Liver (tissue), 9 donors: ENCODE data around the gene CNTN5. TPM values are rescaled to one million over a fixed set of nuclear protein-coding genes. Genes with fewer than 3 reads are reported as not detected.
"Not testable (repeated sequence)": the region's sequence is repeated elsewhere in the genome, so short reads cannot be mapped to it uniquely, and the experiment has no call there.

Source experiments
- DNase-seq: peaks from one replicate; pipeline ENCODE4 v3.0.0-alpha.2; 2017; ENCODE audit warnings: low spot score
- H3K27ac ChIP-seq, 2 donors: one replicate each; pipeline ENCODE4 v1.7.0; 2013; ENCODE audit warnings: inconsistent platforms in 2 of 2, low read length in 2 of 2, control low read depth in 1 of 2, low read depth in 1 of 2, mild to moderate bottlenecking in 1 of 2
- H3K27me3 ChIP-seq, 4 donors: one replicate each; pipeline versions ENCODE4 v1.6.1 to v1.7.0; 2013; ENCODE audit warnings: low read length in 3 of 4, inconsistent platforms in 1 of 4, mild to moderate bottlenecking in 1 of 4, moderate library complexity in 1 of 4; ENCODE audit not compliant: control insufficient read depth in 4 of 4, insufficient read depth in 4 of 4
- H3K36me3 ChIP-seq, 4 donors: one replicate each; pipeline versions ENCODE4 v1.6.1 to v1.7.0; 2013; ENCODE audit warnings: low read length in 3 of 4, mild to moderate bottlenecking in 3 of 4, low read depth in 1 of 4, moderate library complexity in 1 of 4; ENCODE audit not compliant: control insufficient read depth in 4 of 4, insufficient read depth in 3 of 4
- H3K4me1 ChIP-seq, 4 donors: one replicate each; pipeline versions ENCODE4 v1.6.1 to v1.7.0; 2013; ENCODE audit warnings: low read length in 3 of 4, mild to moderate bottlenecking in 3 of 4, moderate library complexity in 1 of 4; ENCODE audit not compliant: control insufficient read depth in 4 of 4, insufficient read depth in 4 of 4
- H3K4me3 ChIP-seq, 3 donors: one replicate each; pipeline versions ENCODE4 v1.6.1 to v1.7.0; 2013; ENCODE audit warnings: low read length in 3 of 3, control low read depth in 1 of 3, low read depth in 1 of 3, mild to moderate bottlenecking in 1 of 3
- H3K9ac ChIP-seq, 2 donors: one replicate each; pipeline ENCODE4 v1.7.0; 2013; ENCODE audit warnings: low read length in 2 of 2, mild to moderate bottlenecking in 2 of 2, moderate library complexity in 2 of 2, control low read depth in 1 of 2, low read depth in 1 of 2
- H3K9me3 ChIP-seq, 4 donors: one replicate each; pipeline versions ENCODE4 v1.6.1 to v1.7.0; 2013; ENCODE audit warnings: low read length in 3 of 4; ENCODE audit not compliant: control insufficient read depth in 4 of 4
- EGR1 ChIP-seq, 2 donors: IDR thresholded peaks; 2 replicates each; pipeline ENCODE4 v1.6.1; 2016 to 2018; ENCODE audit warnings: antibody characterized with exemption in 2 of 2, low read depth in 2 of 2
- FOXA1 ChIP-seq: IDR thresholded peaks from 2 replicates; pipeline ENCODE4 v1.6.1; 2016; ENCODE audit warnings: antibody characterized with exemption
- FOXA2 ChIP-seq: IDR thresholded peaks from 2 replicates; pipeline ENCODE4 v1.6.1; 2016; ENCODE audit warnings: antibody characterized with exemption
- GABPA ChIP-seq, 2 donors: IDR thresholded peaks in 1 of 2; conservative IDR thresholded peaks in 1 of 2; 2 replicates each; pipeline ENCODE4 v1.6.1; 2016; ENCODE audit warnings: antibody characterized with exemption in 2 of 2, mild to moderate bottlenecking in 1 of 2, moderate library complexity in 1 of 2
- HNF4A ChIP-seq, 2 donors: conservative IDR thresholded peaks; 2 replicates each; pipeline ENCODE4 v1.6.1; 2016; ENCODE audit warnings: antibody characterized with exemption in 2 of 2, mild to moderate bottlenecking in 2 of 2
- HNF4G ChIP-seq: IDR thresholded peaks from 2 replicates; pipeline ENCODE4 v1.6.1; 2016; ENCODE audit warnings: antibody characterized with exemption
- JUND ChIP-seq, 2 donors: IDR thresholded peaks; 2 replicates each; pipeline ENCODE4 v1.6.1; 2016; ENCODE audit warnings: antibody characterized with exemption in 2 of 2
- MAX ChIP-seq: IDR thresholded peaks from 2 replicates; pipeline ENCODE4 v1.6.1; 2016; ENCODE audit warnings: antibody characterized with exemption
- NR2F2 ChIP-seq: IDR thresholded peaks from 2 replicates; pipeline ENCODE4 v1.6.1; 2016; ENCODE audit warnings: antibody characterized with exemption
- RAD21 ChIP-seq, 2 donors: IDR thresholded peaks; 2 replicates each; pipeline ENCODE4 v1.6.1; 2016; ENCODE audit warnings: antibody characterized with exemption in 2 of 2, mild to moderate bottlenecking in 2 of 2
- RXRA ChIP-seq, 2 donors: IDR thresholded peaks; 2 replicates each; pipeline ENCODE4 v1.6.1; 2017 to 2018; ENCODE audit warnings: antibody characterized with exemption in 2 of 2, mild to moderate bottlenecking in 1 of 2
- SP1 ChIP-seq: IDR thresholded peaks from 2 replicates; pipeline ENCODE4 v1.6.1; 2018; ENCODE audit warnings: antibody characterized with exemption, mild to moderate bottlenecking
- TAF1 ChIP-seq: conservative IDR thresholded peaks from 2 replicates; pipeline ENCODE4 v1.6.1; 2016; ENCODE audit warnings: antibody characterized with exemption, mild to moderate bottlenecking
- YY1 ChIP-seq: IDR thresholded peaks from 2 replicates; pipeline ENCODE4 v1.6.1; 2016; ENCODE audit warnings: antibody characterized with exemption, mild to moderate bottlenecking
- ZBTB33 ChIP-seq: IDR thresholded peaks from 2 replicates; pipeline ENCODE4 v1.6.1; 2016; ENCODE audit warnings: antibody characterized with exemption
- WGBS: extraction: QIAGEN DNeasy Blood & Tissue Kit; methylation state at CpG from one replicate; pipeline ENCODE4 v1.1.7; 2013; 5-methylcytosine and 5-hydroxymethylcytosine counted together
- polyA plus RNA-seq, 2 donors: library from polyadenylated mRNA; stranded (reverse) in 1 of 2; unstranded in 1 of 2; fragments of 200-250 nt in 1 of 2; fragments of >200 nt in 1 of 2; fragmentation: Nextera tagmentation in 1 of 2; extraction: Ambion mirVana in 1 of 2; gene quantifications; one replicate each; pipeline versions ENCODE4 v1.2.1 to v1.2.3, GENCODE V29; 2013 to 2015
- total RNA-seq, 2 donors: library from RNA; depleted of rRNA; stranded (reverse); fragments of >200 nt; gene quantifications; one replicate each; pipeline ENCODE4 v1.2.3, GENCODE V29; 2014
- TF ChIP-seq, protein P1 (sequence below): IDR thresholded peaks from 2 replicates; pipeline ENCODE4 v1.6.1; 2016; ENCODE audit warnings: antibody characterized with exemption
- TF ChIP-seq, protein P2 (sequence below): fragments of 150-350 bp; IDR thresholded peaks from 2 replicates; pipeline ENCODE4 v1.5.1; 2017; ENCODE audit warnings: improper control_type of control experiment, low read depth, low read length; ENCODE audit not compliant: missing input control
- donor health status: healthy.
- donor health status: healthy.
- donor health status: healthy.
- donor health status: healthy.
- donor health status: healthy.

Gene CNTN5
- total and polyA plus RNA-seq, 4 donors: 0.01 to 0.08 (median 0.04) TPM

- H3K4me1 ChIP-seq, H3K27ac ChIP-seq, H3K27me3 ChIP-seq, H3K4me3 ChIP-seq, DNase-seq, H3K9ac ChIP-seq, H3K9me3 ChIP-seq, H3K36me3 ChIP-seq: not testable (repeated sequence)
- WGBS: 81% methylated on average over 6 of the region's 6 CpGs
Observed at GRCh38 chr11:100257238-100257803, 1236.6 kb downstream of the CNTN5 start.

GRCh38 chr11:100269516-100269915 is 1248.8 kb downstream of the CNTN5 start:
- no peaks in the 10 kb centered on the region for H3K9me3 ChIP-seq
- DNase-seq: no peak
- no peaks in the 10 kb centered on the region for H3K36me3 ChIP-seq
- no peak overlapping the region for H3K4me3 ChIP-seq
- H3K27ac ChIP-seq: no peak overlapping the region
- WGBS: 72% methylated on average over 1 of the region's 1 CpG
- no peaks in the 10 kb centered on the region for H3K27me3 ChIP-seq
- no peak overlapping the region for H3K9ac ChIP-seq
- no peak for TF ChIP-seq TAF1
- no peaks in the 10 kb centered on the region for H3K4me1 ChIP-seq

DNA sequence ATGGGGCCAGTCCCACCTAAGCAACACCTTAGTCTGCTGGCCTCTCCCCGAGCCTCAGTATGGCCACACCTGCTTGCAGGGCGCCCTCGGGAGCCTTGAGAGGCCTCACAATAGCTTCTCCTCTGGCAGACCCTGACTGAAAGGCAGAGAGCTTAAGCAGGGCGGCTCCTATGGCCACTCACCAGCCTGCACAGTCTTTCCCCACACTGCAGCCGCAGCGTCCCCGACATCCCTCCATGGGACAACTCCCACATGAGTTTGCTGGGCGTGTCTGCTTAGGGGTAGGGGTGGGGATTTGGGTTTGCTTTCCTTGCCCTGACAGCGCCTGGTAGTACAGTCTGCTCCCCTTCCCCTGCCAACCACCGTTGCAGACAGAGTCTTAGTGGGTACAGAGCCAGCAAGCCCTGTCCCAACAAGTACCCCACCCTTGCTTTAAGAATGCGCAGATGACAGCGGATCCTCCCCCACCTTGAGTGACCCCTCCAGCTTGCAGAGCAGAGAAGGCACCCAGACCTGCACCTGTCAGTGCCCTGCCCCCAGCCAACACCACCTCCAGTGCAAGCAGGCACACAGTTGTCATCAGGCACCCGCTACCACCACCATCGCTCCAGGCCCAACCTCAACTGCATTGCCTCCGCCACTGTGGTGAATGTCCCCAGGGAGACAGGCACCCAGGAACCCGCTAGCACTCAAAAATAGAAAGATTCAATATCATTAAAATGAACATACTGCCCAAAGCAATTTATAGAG is 1252.5 kb downstream of the CNTN5 start:
- WGBS: 84% methylated on average over 16 of the region's 16 CpGs
- H3K4me3 ChIP-seq: no peak overlapping the region
- H3K9me3 ChIP-seq: no peaks in the 10 kb centered on the region
- no peak overlapping the region for H3K27ac ChIP-seq
- no peak overlapping the region for H3K9ac ChIP-seq
- TF ChIP-seq RXRA (IDR thresholded peaks at IDR 0.05) (no peak), YY1 (no peak), RAD21 (IDR thresholded peaks at IDR 0.05) (no peak), JUND (IDR thresholded peaks at IDR 0.05) (no peak), HNF4A (conservative IDR thresholded peaks at IDR 0.05) (no peak), FOXA2 (no peak), HNF4G (no peak), EGR1 (IDR thresholded peaks at IDR 0.05; ENCODE audit: low read depth in 2 of 2) (no peak), SP1 (no peak), ZBTB33 (no peak), GABPA (IDR thresholded peaks at IDR 0.05 in 1 of 2, conservative IDR thresholded peaks at IDR 0.05 in 1 of 2) (no peak), FOXA1 (no peak), MAX (no peak), NR2F2 (no peak), TAF1 (no peak)
- TF ChIP-seq, protein P1, sequence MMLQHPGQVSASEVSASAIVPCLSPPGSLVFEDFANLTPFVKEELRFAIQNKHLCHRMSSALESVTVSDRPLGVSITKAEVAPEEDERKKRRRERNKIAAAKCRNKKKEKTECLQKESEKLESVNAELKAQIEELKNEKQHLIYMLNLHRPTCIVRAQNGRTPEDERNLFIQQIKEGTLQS: no peak
- TF ChIP-seq, protein P2, sequence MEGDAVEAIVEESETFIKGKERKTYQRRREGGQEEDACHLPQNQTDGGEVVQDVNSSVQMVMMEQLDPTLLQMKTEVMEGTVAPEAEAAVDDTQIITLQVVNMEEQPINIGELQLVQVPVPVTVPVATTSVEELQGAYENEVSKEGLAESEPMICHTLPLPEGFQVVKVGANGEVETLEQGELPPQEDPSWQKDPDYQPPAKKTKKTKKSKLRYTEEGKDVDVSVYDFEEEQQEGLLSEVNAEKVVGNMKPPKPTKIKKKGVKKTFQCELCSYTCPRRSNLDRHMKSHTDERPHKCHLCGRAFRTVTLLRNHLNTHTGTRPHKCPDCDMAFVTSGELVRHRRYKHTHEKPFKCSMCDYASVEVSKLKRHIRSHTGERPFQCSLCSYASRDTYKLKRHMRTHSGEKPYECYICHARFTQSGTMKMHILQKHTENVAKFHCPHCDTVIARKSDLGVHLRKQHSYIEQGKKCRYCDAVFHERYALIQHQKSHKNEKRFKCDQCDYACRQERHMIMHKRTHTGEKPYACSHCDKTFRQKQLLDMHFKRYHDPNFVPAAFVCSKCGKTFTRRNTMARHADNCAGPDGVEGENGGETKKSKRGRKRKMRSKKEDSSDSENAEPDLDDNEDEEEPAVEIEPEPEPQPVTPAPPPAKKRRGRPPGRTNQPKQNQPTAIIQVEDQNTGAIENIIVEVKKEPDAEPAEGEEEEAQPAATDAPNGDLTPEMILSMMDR: no peak
- H3K36me3 ChIP-seq: no peaks in the 10 kb centered on the region
- no peaks in the 10 kb centered on the region for H3K4me1 ChIP-seq
- DNase-seq: no peak
- H3K27me3 ChIP-seq: no peaks in the 10 kb centered on the region

GRCh38 chr11:100274466-100274865 is 1253.7 kb downstream of the CNTN5 start:
- H3K9me3 ChIP-seq, H3K4me3 ChIP-seq, H3K9ac ChIP-seq, H3K27me3 ChIP-seq, DNase-seq, H3K27ac ChIP-seq, H3K4me1 ChIP-seq, H3K36me3 ChIP-seq: not testable (repeated sequence)
- 66% methylated on average over 4 of the region's 4 CpGs for WGBS
